HUES6 (cell line): Measurements from ENCODE around the gene PORCN.
"Not testable (repeated sequence)": the region's sequence is repeated elsewhere in the genome, so short reads cannot be mapped to it uniquely, and the experiment has no call there.

Source experiments
- H3K27ac ChIP-seq: 2 replicates; pipeline ENCODE4 v1.7.0; 2013; ENCODE audit warnings: low read depth, mild to moderate bottlenecking, low read length, inconsistent platforms
- H3K27me3 ChIP-seq: 2 replicates; pipeline ENCODE4 v1.6.1; 2013; ENCODE audit warnings: low read length; ENCODE audit not compliant: control insufficient read depth, insufficient read depth
- H3K36me3 ChIP-seq: 2 replicates; pipeline ENCODE4 v1.6.1; 2013; ENCODE audit warnings: low read length; ENCODE audit not compliant: control insufficient read depth, insufficient read depth
- H3K4me1 ChIP-seq: 2 replicates; pipeline ENCODE4 v1.6.1; 2013; ENCODE audit warnings: low read length; ENCODE audit not compliant: control insufficient read depth, insufficient read depth
- H3K4me3 ChIP-seq: 2 replicates; pipeline ENCODE4 v1.5.1; 2013; ENCODE audit warnings: low read depth, low read length
- H3K9ac ChIP-seq: one replicate; pipeline ENCODE4 v1.6.1; 2013; ENCODE audit warnings: mild to moderate bottlenecking, low read length
- H3K9me3 ChIP-seq: 2 replicates; pipeline ENCODE4 v1.6.1; 2013; ENCODE audit warnings: low read depth, low read length; ENCODE audit not compliant: control insufficient read depth, insufficient read depth

Gene PORCN

GRCh38 chrX:48520976-48521352, 12.2 kb downstream of the PORCN start:
- Histone ChIP-seq H3K27me3 (no peaks in the 10 kb centered on the region), H3K4me3 (peak overlapping the region; percentile 78)

GRCh38 chrX:48521353-48522243, 12.8 kb downstream of the PORCN start, which contains the start of gene EBP:
EBP (plus strand) TSS chrX:48521808; CDS start chrX:48523772, 1,964 bp downstream.
- Histone ChIP-seq H3K9ac (peak within 1 kb of the TSS; percentile 84), H3K9me3 (peaks cover 5% of the 10 kb centered on the region; the same call in 1 of the 2 replicates), H3K4me1 (no peaks in the 10 kb centered on the region), H3K4me3 (peak within 1 kb of the TSS; percentile 78), H3K27ac (peak within 1 kb of the TSS; percentile 20; the same call in 1 of the 2 replicates), H3K36me3 (peaks cover 28% of the 10 kb centered on the region), H3K27me3 (no peaks in the 10 kb centered on the region)

More at GRCh38 chrX:48520976-48521352, 12.2 kb downstream of the PORCN start:
- no peaks in the 10 kb centered on the region for H3K4me1 ChIP-seq
- H3K9ac ChIP-seq: peak overlapping the region; percentile 84
- H3K36me3 ChIP-seq: peaks cover 21% of the 10 kb centered on the region
- peak overlapping the region; percentile 20; the same call in 1 of the 2 replicates for H3K27ac ChIP-seq
- peaks cover 7% of the 10 kb centered on the region; the same call in 1 of the 2 replicates for H3K9me3 ChIP-seq

GRCh38 chrX:48522291-48522690, 13.5 kb downstream of the PORCN start:
- Histone ChIP-seq H3K27ac (no peak overlapping the region), H3K4me1 (no peaks in the 10 kb centered on the region), H3K36me3 (peaks cover 33% of the 10 kb centered on the region), H3K4me3 (peak overlapping the region; percentile 78), H3K9ac (peak overlapping the region; percentile 79), H3K9me3 (peaks cover 6% of the 10 kb centered on the region; the same call in 1 of the 2 replicates), H3K27me3 (no peaks in the 10 kb centered on the region)

GRCh38 chrX:48523682-48524081, 14.9 kb downstream of the PORCN start:
- Histone ChIP-seq H3K4me3 (no peak overlapping the region), H3K4me1 (no peaks in the 10 kb centered on the region), H3K9me3 (peaks cover 10% of the 10 kb centered on the region; the same call in 1 of the 2 replicates), H3K9ac (no peak overlapping the region), H3K27ac (no peak overlapping the region), H3K27me3 (no peaks in the 10 kb centered on the region), H3K36me3 (peaks cover 47% of the 10 kb centered on the region)

GRCh38 chrX:48525853-48526252, 17.1 kb downstream of the PORCN start:
- peaks cover 49% of the 10 kb centered on the region for H3K36me3 ChIP-seq
- not testable (repeated sequence) for H3K27me3 ChIP-seq, H3K4me1 ChIP-seq, H3K27ac ChIP-seq, H3K9ac ChIP-seq, H3K9me3 ChIP-seq, H3K4me3 ChIP-seq

- Histone ChIP-seq H3K9ac (no peak overlapping the region), H3K4me1 (no peaks in the 10 kb centered on the region), H3K27ac (no peak overlapping the region), H3K27me3 (no peaks in the 10 kb centered on the region), H3K4me3 (no peak overlapping the region), H3K9me3 (peaks cover 18% of the 10 kb centered on the region; the same call in 1 of the 2 replicates), H3K36me3 (peaks cover 32% of the 10 kb centered on the region)
Measured at GRCh38 chrX:48530736-48531135, 21.9 kb downstream of the PORCN start.

GRCh38 chrX:48531358-48531959, 22.7 kb downstream of the PORCN start:
- Histone ChIP-seq H3K4me3 (no peak overlapping the region), H3K4me1 (no peaks in the 10 kb centered on the region), H3K9me3 (peaks cover 18% of the 10 kb centered on the region; the same call in 1 of the 2 replicates), H3K9ac (no peak overlapping the region), H3K27me3 (no peaks in the 10 kb centered on the region), H3K36me3 (peaks cover 25% of the 10 kb centered on the region), H3K27ac (no peak overlapping the region)

GRCh38 chrX:48532161-48532560, 23.4 kb downstream of the PORCN start:
- Histone ChIP-seq H3K27ac (no peak overlapping the region), H3K9ac (no peak overlapping the region)

GRCh38 chrX:48533165-48533564, 24.4 kb downstream of the PORCN start:
- no peak overlapping the region for H3K9ac ChIP-seq
- H3K27me3 ChIP-seq: no peaks in the 10 kb centered on the region
- no peak overlapping the region for H3K4me3 ChIP-seq
- no peak overlapping the region for H3K27ac ChIP-seq
- no peaks in the 10 kb centered on the region for H3K4me1 ChIP-seq
- peaks cover 10% of the 10 kb centered on the region; the same call in 1 of the 2 replicates for H3K9me3 ChIP-seq
- H3K36me3 ChIP-seq: peaks cover 7% of the 10 kb centered on the region

More at GRCh38 chrX:48532161-48532560, 23.4 kb downstream of the PORCN start:
- Histone ChIP-seq H3K27me3 (no peaks in the 10 kb centered on the region), H3K9me3 (peaks cover 14% of the 10 kb centered on the region; the same call in 1 of the 2 replicates), H3K4me1 (no peaks in the 10 kb centered on the region), H3K4me3 (no peak overlapping the region), H3K36me3 (peaks cover 18% of the 10 kb centered on the region)

GRCh38 chrX:48538641-48539344, 30.0 kb downstream of the PORCN start:
- Histone ChIP-seq H3K4me3 (no peak overlapping the region), H3K27ac (no peak overlapping the region), H3K27me3 (no peaks in the 10 kb centered on the region), H3K4me1 (no peaks in the 10 kb centered on the region), H3K9ac (no peak overlapping the region), H3K36me3 (peaks cover 13% of the 10 kb centered on the region), H3K9me3 (peaks cover 8% of the 10 kb centered on the region; the same call in 1 of the 2 replicates)
